PC-9 (cell line): ENCODE measurements around the gene CCDC51.

ENCODE experiments used
- CTCF ChIP-seq: fragments of 200-600 bp; sonication (generic); conservative IDR thresholded peaks from 2 replicates; pipeline ENCODE4 v1.6.1; 2017; ENCODE audit warnings: mixed run types, antibody characterized with exemption, mild to moderate bottlenecking, moderate library complexity
- EZH2 ChIP-seq: fragments of 200-600 bp; sonication (generic); IDR thresholded peaks from 2 replicates; pipeline ENCODE4 v1.8.0; 2017; ENCODE audit warnings: antibody characterized with exemption, low read depth

GRCh38 chr3:48411041-48411588, 28.8 kb downstream of the CCDC51 start:
- TF ChIP-seq CTCF (no peak), EZH2 (no peak)
